ENCODE data around the gene INCENP. TPM values are rescaled to one million over a fixed set of nuclear protein-coding genes. Genes with fewer than 3 reads are reported as not detected.

The INCENP gene
- polyA plus RNA-seq, 1 of the 3 experiments (the other 2 are of a cell fraction): 20.1 TPM

DNA sequence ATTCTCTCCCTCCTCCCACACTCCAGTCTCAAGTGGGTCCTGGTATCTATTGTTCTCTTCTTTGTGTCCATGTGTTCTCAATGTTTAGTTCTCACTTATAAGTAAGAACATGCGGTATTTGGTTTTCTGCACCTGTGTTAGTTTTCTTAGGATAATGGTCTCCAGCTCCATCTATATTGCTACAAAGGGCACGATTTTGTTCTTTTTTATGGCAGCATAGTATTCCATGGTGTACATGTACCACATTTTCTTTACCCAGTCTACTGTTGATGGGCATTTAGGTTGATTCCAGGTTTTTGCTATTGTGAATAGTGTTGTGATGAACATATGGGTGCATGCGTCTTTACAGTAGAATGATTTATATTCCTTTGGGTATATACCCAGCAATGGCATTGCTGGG lies 4.2 kb upstream of the INCENP start (continued):
- TF ChIP-seq CHD2 (IDR thresholded peaks at IDR 0.05; ENCODE audit: low read length, partially characterized antibody): no peak

DNA sequence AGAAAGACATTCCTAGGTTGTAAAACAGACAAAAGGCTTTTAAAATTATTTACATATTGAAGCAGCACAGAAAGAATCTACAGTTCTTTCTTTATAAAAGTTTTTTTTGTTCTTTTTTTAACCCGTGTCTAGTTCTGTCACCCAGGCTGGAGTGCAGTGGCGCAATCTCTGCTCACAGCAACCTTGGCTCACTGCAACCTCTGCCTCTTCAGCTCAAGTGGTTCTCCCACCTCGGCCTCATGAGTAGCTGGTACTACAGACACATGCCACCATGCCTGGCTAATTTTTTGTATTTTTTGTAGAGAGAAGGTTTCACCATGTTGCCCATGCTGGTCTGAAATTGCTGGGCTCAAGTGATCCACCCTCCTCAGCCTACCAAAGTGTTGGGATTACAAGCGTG lies 3.8 kb upstream of the INCENP start:
- WGBS (ENCODE audit: low lambda C conversion rate): 66% methylated on average over 4 of the region's 4 CpGs

More for the DNA sequence above, 3.8 kb upstream of the INCENP start:
- CTCF ChIA-PET: interaction anchor here (3.0 kb wide), 1 partner anchor 12 kb away, joined by 21 read pairs; no protein-coding TSS in a partner anchor
- Histone ChIP-seq H3K27me3 (ENCODE audit: insufficient read depth) (no peaks in the 10 kb centered on the region), H3K9me2 (no peaks in the 10 kb centered on the region), H3K79me2 (ENCODE audit: insufficient read depth) (peaks cover 12% of the 10 kb centered on the region), H3K9ac (no peak overlapping the region), H3F3A (replicated peaks; ENCODE audit: insufficient read depth) (no peaks in the 10 kb centered on the region), H3K27ac (ENCODE audit: low read depth in 2 of 2, low read length in 1 of 2) (no peak overlapping the region), H3K9me3 (no peaks in the 10 kb centered on the region; the same call in 1 of the 2 replicates), H3K4me2 (no peak overlapping the region), H3K4me3 (ENCODE audit: low read depth in 2 of 2, low read length in 1 of 2) (no peak overlapping the region), H3K4me1 (ENCODE audit: control insufficient read depth in 1 of 2, insufficient read depth in 2 of 2, low read depth in 1 of 2, low read length in 1 of 2) (peaks cover 0 to 4% of the 10 kb centered on the region in 2 experiments; a peak in 2 of 4 replicates), H2AFZ (ENCODE audit: low read depth) (no peak overlapping the region), H3K36me3 (replicated peaks in 1 of 2; ENCODE audit: control insufficient read depth in 1 of 2, insufficient read depth in 2 of 2, low read length in 1 of 2) (no peaks in the 10 kb centered on the region), H4K20me1 (ENCODE audit: insufficient read depth) (no peaks in the 10 kb centered on the region)
- TF ChIP-seq RXRA (IDR thresholded peaks at IDR 0.05; ENCODE audit: borderline replicate concordance, low read depth) (no peak), ELF1 (IDR thresholded peaks at IDR 0.05) (no peak), GATA2 (CRISPR knock-in tag; IDR thresholded peaks at IDR 0.05) (no peak), JUND (IDR thresholded peaks at IDR 0.05) (no peak), RCOR1 (IDR thresholded peaks at IDR 0.05; ENCODE audit: low read length) (no peak), CHD2 (IDR thresholded peaks at IDR 0.05; ENCODE audit: low read length, partially characterized antibody) (no peak), GABPA (IDR thresholded peaks at IDR 0.05; ENCODE audit: low read depth) (no peak), EZH2phosphoT487 (IDR thresholded peaks at IDR 0.05; ENCODE audit: borderline replicate concordance, low read depth) (no peak)
- TF ChIP-seq, protein P1, sequence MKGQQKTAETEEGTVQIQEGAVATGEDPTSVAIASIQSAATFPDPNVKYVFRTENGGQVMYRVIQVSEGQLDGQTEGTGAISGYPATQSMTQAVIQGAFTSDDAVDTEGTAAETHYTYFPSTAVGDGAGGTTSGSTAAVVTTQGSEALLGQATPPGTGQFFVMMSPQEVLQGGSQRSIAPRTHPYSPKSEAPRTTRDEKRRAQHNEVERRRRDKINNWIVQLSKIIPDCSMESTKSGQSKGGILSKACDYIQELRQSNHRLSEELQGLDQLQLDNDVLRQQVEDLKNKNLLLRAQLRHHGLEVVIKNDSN (IDR thresholded peaks at IDR 0.05; ENCODE audit: borderline replicate concordance, low read depth): no peak
- TF ChIP-seq, protein P2, sequence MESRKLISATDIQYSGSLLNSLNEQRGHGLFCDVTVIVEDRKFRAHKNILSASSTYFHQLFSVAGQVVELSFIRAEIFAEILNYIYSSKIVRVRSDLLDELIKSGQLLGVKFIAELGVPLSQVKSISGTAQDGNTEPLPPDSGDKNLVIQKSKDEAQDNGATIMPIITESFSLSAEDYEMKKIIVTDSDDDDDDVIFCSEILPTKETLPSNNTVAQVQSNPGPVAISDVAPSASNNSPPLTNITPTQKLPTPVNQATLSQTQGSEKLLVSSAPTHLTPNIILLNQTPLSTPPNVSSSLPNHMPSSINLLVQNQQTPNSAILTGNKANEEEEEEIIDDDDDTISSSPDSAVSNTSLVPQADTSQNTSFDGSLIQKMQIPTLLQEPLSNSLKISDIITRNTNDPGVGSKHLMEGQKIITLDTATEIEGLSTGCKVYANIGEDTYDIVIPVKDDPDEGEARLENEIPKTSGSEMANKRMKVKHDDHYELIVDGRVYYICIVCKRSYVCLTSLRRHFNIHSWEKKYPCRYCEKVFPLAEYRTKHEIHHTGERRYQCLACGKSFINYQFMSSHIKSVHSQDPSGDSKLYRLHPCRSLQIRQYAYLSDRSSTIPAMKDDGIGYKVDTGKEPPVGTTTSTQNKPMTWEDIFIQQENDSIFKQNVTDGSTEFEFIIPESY (IDR thresholded peaks at IDR 0.05; ENCODE audit: borderline replicate concordance, low read depth): no peak
- TF ChIP-seq, protein P3, sequence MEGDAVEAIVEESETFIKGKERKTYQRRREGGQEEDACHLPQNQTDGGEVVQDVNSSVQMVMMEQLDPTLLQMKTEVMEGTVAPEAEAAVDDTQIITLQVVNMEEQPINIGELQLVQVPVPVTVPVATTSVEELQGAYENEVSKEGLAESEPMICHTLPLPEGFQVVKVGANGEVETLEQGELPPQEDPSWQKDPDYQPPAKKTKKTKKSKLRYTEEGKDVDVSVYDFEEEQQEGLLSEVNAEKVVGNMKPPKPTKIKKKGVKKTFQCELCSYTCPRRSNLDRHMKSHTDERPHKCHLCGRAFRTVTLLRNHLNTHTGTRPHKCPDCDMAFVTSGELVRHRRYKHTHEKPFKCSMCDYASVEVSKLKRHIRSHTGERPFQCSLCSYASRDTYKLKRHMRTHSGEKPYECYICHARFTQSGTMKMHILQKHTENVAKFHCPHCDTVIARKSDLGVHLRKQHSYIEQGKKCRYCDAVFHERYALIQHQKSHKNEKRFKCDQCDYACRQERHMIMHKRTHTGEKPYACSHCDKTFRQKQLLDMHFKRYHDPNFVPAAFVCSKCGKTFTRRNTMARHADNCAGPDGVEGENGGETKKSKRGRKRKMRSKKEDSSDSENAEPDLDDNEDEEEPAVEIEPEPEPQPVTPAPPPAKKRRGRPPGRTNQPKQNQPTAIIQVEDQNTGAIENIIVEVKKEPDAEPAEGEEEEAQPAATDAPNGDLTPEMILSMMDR (IDR thresholded peaks at IDR 0.05): no peak
- POLR2A ChIA-PET: no interaction called here
- DNase-seq: no peak

All from SK-N-SH (cell line).